Hepatocyte (in vitro differentiated cells): ENCODE results near the gene SYNPR. TPM values are rescaled to one million over a fixed set of nuclear protein-coding genes. Genes with fewer than 3 reads are reported as not detected.
"Not testable (repeated sequence)": the region's sequence is repeated elsewhere in the genome, so short reads cannot be mapped to it uniquely, and the experiment has no call there.

Experiments used
- DNase-seq: peaks from one replicate; pipeline ENCODE4 v3.0.0-alpha.2; 2016; ENCODE audit warnings: low spot score
- H2AFZ ChIP-seq: fragments of 200-600 bp; sonication (generic); 2 replicates; pipeline ENCODE4 v1.6.0; 2016; ENCODE audit warnings: antibody characterized with exemption, mild to moderate bottlenecking
- H3K27ac ChIP-seq: fragments of 200-600 bp; sonication (generic); 2 replicates; pipeline ENCODE4 v1.5.1; 2016; ENCODE audit warnings: mild to moderate bottlenecking
- H3K27me3 ChIP-seq: fragments of 200-600 bp; sonication (generic); 2 replicates; pipeline ENCODE4 v1.6.1; 2016
- H3K36me3 ChIP-seq: fragments of 200-600 bp; sonication (generic); replicated peaks from 2 replicates; pipeline ENCODE4 v1.5.1; 2016; ENCODE audit warnings: low read depth; ENCODE audit not compliant: insufficient read depth
- H3K4me1 ChIP-seq: fragments of 200-600 bp; sonication (generic); 2 replicates; pipeline ENCODE4 v1.5.1; 2016; ENCODE audit warnings: mild to moderate bottlenecking, moderate library complexity; ENCODE audit not compliant: insufficient read depth
- H3K4me2 ChIP-seq: fragments of 200-600 bp; sonication (generic); 2 replicates; pipeline ENCODE4 v1.6.0; 2016
- H3K4me3 ChIP-seq: fragments of 200-600 bp; sonication (generic); 2 replicates; pipeline ENCODE4 v1.5.1; 2016; ENCODE audit warnings: mild to moderate bottlenecking
- H3K79me2 ChIP-seq: fragments of 200-600 bp; sonication (generic); 2 replicates; pipeline ENCODE4 v1.6.0; 2017; ENCODE audit warnings: mild to moderate bottlenecking
- H3K9me2 ChIP-seq: fragments of 200-600 bp; sonication (generic); replicated peaks from 2 replicates; pipeline ENCODE4 v1.6.0; 2017; ENCODE audit warnings: mild to moderate bottlenecking; ENCODE audit not compliant: insufficient read depth
- H3K9me3 ChIP-seq: fragments of 200-600 bp; sonication (generic); 2 replicates; pipeline ENCODE4 v1.5.1; 2016; ENCODE audit warnings: low read depth, mild to moderate bottlenecking
- H4K20me1 ChIP-seq: fragments of 200-600 bp; sonication (generic); 2 replicates; pipeline ENCODE4 v1.6.0; 2016; ENCODE audit warnings: mild to moderate bottlenecking; ENCODE audit not compliant: insufficient read depth, poor library complexity, severe bottlenecking
- CTCF ChIP-seq: fragments of 200-600 bp; sonication (generic); IDR thresholded peaks from 2 replicates; pipeline ENCODE4 v1.5.1; 2016; ENCODE audit warnings: antibody characterized with exemption, mild to moderate bottlenecking; ENCODE audit not compliant: poor library complexity
- EZH2 ChIP-seq: fragments of 200-600 bp; sonication (generic); IDR thresholded peaks from 2 replicates; pipeline ENCODE4 v1.6.1; 2016; ENCODE audit warnings: antibody characterized with exemption, mild to moderate bottlenecking, borderline replicate concordance
- EZH2phosphoT487 ChIP-seq: fragments of 200-600 bp; sonication (generic); IDR thresholded peaks from one replicate; pipeline ENCODE4 v1.6.1; 2018; ENCODE audit warnings: antibody characterized with exemption, mild to moderate bottlenecking, low read depth, moderate library complexity; ENCODE audit not compliant: unreplicated experiment, severe bottlenecking
- WGBS: methylation state at CpG from one replicate; pipeline ENCODE4 v1.1.6; 2016; ENCODE audit warnings: low lambda C conversion rate; ENCODE audit errors: missing lambda C conversion rate; 5-methylcytosine and 5-hydroxymethylcytosine counted together
- polyA plus RNA-seq: library from polyadenylated mRNA; unstranded; fragments of >200 nt; fragmentation: Nextera tagmentation; extraction: Ambion mirVana; gene quantifications from 2 replicates; pipeline ENCODE4 v1.2.1, GENCODE V29; 2016
- total RNA-seq: library from RNA; depleted of rRNA; stranded (reverse); fragments of >200 nt; gene quantifications from 2 replicates; pipeline ENCODE4 v1.2.3, GENCODE V29; 2014

The SYNPR gene
- total and polyA plus RNA-seq, 2 experiments from 2014 or later = 0.37 TPM; not detected in 1

- H3K9me2 ChIP-seq = no peaks in the 10 kb centered on the region
- H3K27me3 ChIP-seq = peaks cover 21% of the 10 kb centered on the region
- no peaks in the 10 kb centered on the region for H3K9me3 ChIP-seq
- no peak overlapping the region for H3K4me3 ChIP-seq
- no peaks in the 10 kb centered on the region for H3K4me1 ChIP-seq
- no peaks in the 10 kb centered on the region for H4K20me1 ChIP-seq
- no peak for TF ChIP-seq EZH2
- no peak for TF ChIP-seq EZH2phosphoT487
- TF ChIP-seq CTCF = no peak
- no peak overlapping the region for H3K27ac ChIP-seq
- no peaks in the 10 kb centered on the region for H3K36me3 ChIP-seq
- no peak for DNase-seq
- no peak overlapping the region for H2AFZ ChIP-seq
- no peak overlapping the region for H3K4me2 ChIP-seq
- WGBS = 41% methylated on average over 7 of the region's 7 CpGs
- no peaks in the 10 kb centered on the region for H3K79me2 ChIP-seq
Measured at GRCh38 chr3:63251499-63251898, 26.6 kb upstream of the SYNPR start.

GRCh38 chr3:63255819-63256218 is 22.3 kb upstream of the SYNPR start:
- DNase-seq, H4K20me1 ChIP-seq, H3K4me1 ChIP-seq, H3K36me3 ChIP-seq, H3K79me2 ChIP-seq, H3K4me3 ChIP-seq, H2AFZ ChIP-seq, H3K4me2 ChIP-seq, H3K27ac ChIP-seq, H3K27me3 ChIP-seq, H3K9me2 ChIP-seq, H3K9me3 ChIP-seq: not testable (repeated sequence)
- WGBS = 77% methylated on average over 9 of the region's 9 CpGs

- Histone ChIP-seq H3K27ac (no peak overlapping the region), H3K9me3 (no peaks in the 10 kb centered on the region), H3K9me2 (no peaks in the 10 kb centered on the region), H2AFZ (no peak overlapping the region), H3K79me2 (no peaks in the 10 kb centered on the region), H3K4me1 (no peaks in the 10 kb centered on the region), H4K20me1 (no peaks in the 10 kb centered on the region), H3K36me3 (no peaks in the 10 kb centered on the region), H3K27me3 (peaks cover 1% of the 10 kb centered on the region), H3K4me3 (no peak overlapping the region), H3K4me2 (no peak overlapping the region)
- 57% methylated on average over 12 of the region's 12 CpGs for WGBS
- no peak for DNase-seq
- no peak for TF ChIP-seq CTCF
- TF ChIP-seq EZH2phosphoT487 = no peak
- TF ChIP-seq EZH2 = no peak
Measured at GRCh38 chr3:63264716-63265115, 13.4 kb upstream of the SYNPR start.

GRCh38 chr3:63274359-63274758 is 3.7 kb upstream of the SYNPR start:
- no peak for DNase-seq
- TF ChIP-seq CTCF (no peak), EZH2 (no peak), EZH2phosphoT487 (no peak)
- Histone ChIP-seq H3K9me3 (no peaks in the 10 kb centered on the region), H3K4me2 (no peak overlapping the region), H2AFZ (no peak overlapping the region), H3K27me3 (peaks cover 63% of the 10 kb centered on the region), H3K36me3 (no peaks in the 10 kb centered on the region), H3K79me2 (no peaks in the 10 kb centered on the region), H3K27ac (no peak overlapping the region), H3K9me2 (no peaks in the 10 kb centered on the region), H3K4me3 (no peak overlapping the region), H3K4me1 (peaks cover 3% of the 10 kb centered on the region), H4K20me1 (no peaks in the 10 kb centered on the region)
- 97% methylated on average over 1 of the region's 1 CpG for WGBS
